OCI-LY1 (cell line): ENCODE data around the gene UGCG.
"Not testable (repeated sequence)": the region's sequence is repeated elsewhere in the genome, so short reads cannot be mapped to it uniquely, and the experiment has no call there.

ENCODE experiments used
- H2AFZ ChIP-seq: fragments of 200-600 bp; sonication (generic), shearing (Covaris generic); 2 replicates; pipeline ENCODE4 v1.6.0; 2014; ENCODE audit warnings: antibody characterized with exemption, mild to moderate bottlenecking, low read length
- H3F3A ChIP-seq: fragments of 200-600 bp; sonication (generic), shearing (Covaris generic); 2 replicates; pipeline ENCODE4 v1.6.0; 2014; ENCODE audit warnings: mild to moderate bottlenecking, antibody characterized with exemption, low read length, moderate library complexity; ENCODE audit not compliant: insufficient read depth
- H3K27ac ChIP-seq: fragments of 200-600 bp; sonication (generic); 2 replicates; pipeline ENCODE4 v1.5.1; 2014; ENCODE audit warnings: low read length, mixed run types, mild to moderate bottlenecking, low read depth; ENCODE audit not compliant: poor library complexity, severe bottlenecking
- H3K27me3 ChIP-seq: fragments of 200-600 bp; sonication (generic); 2 replicates; pipeline ENCODE4 v1.6.0; 2014; ENCODE audit warnings: antibody characterized with exemption, mild to moderate bottlenecking, low read length, moderate library complexity; ENCODE audit not compliant: insufficient read depth
- H3K36me3 ChIP-seq: fragments of 200-600 bp; sonication (generic); 2 replicates; pipeline ENCODE4 v1.6.1; 2014; ENCODE audit warnings: mild to moderate bottlenecking, antibody characterized with exemption, low read length, moderate library complexity, mixed read lengths; ENCODE audit not compliant: insufficient read depth
- H3K4me1 ChIP-seq: fragments of 200-600 bp; sonication (generic); 2 replicates; pipeline ENCODE4 v1.5.1; 2014; ENCODE audit warnings: mild to moderate bottlenecking, low read length, moderate library complexity; ENCODE audit not compliant: insufficient read depth, severe bottlenecking
- H3K4me2 ChIP-seq: fragments of 200-600 bp; sonication (generic), shearing (Covaris generic); 2 replicates; pipeline ENCODE4 v1.6.1; 2014; ENCODE audit warnings: low read length
- H3K4me3 ChIP-seq: fragments of 200-600 bp; sonication (generic); 2 replicates; pipeline ENCODE4 v1.5.1; 2014; ENCODE audit warnings: low read length, low read depth, mild to moderate bottlenecking, mixed read lengths; ENCODE audit not compliant: poor library complexity, severe bottlenecking
- H3K79me2 ChIP-seq: fragments of 200-600 bp; shearing (Covaris generic); 2 replicates; pipeline ENCODE4 v1.6.1; 2016; ENCODE audit warnings: mixed run types, low read length, mixed read lengths; ENCODE audit not compliant: insufficient read depth
- H3K9ac ChIP-seq: fragments of 200-600 bp; sonication (generic), shearing (Covaris generic); 2 replicates; pipeline ENCODE4 v1.6.1; 2014; ENCODE audit warnings: mild to moderate bottlenecking, low read length, mixed read lengths
- H3K9me2 ChIP-seq: fragments of 200-600 bp; sonication (generic), shearing (Covaris generic); 2 replicates; pipeline ENCODE4 v1.6.1; 2014; ENCODE audit warnings: low read depth, mild to moderate bottlenecking, low read length, mixed read lengths
- H3K9me3 ChIP-seq: fragments of 200-600 bp; shearing (Covaris generic); 2 replicates; pipeline ENCODE4 v1.6.1; 2014; ENCODE audit warnings: low read length, mixed read lengths
- H4K20me1 ChIP-seq: fragments of 200-600 bp; sonication (generic), shearing (Covaris generic); 2 replicates; pipeline ENCODE4 v1.6.0; 2016; ENCODE audit warnings: mild to moderate bottlenecking, low read length; ENCODE audit not compliant: insufficient read depth
- EZH2 ChIP-seq: fragments of 200-600 bp; sonication (generic), shearing (Covaris generic); IDR thresholded peaks from 2 replicates; pipeline ENCODE4 v1.8.0; 2017; ENCODE audit warnings: borderline replicate concordance, mixed run types, mild to moderate bottlenecking, antibody characterized with exemption, low read length, moderate library complexity, mixed read lengths
- TF ChIP-seq, protein P1 (sequence below): fragments of 200-600 bp; sonication (generic), shearing (Covaris generic); IDR thresholded peaks from 2 replicates; pipeline ENCODE4 v1.5.1; 2017; ENCODE audit warnings: mild to moderate bottlenecking, antibody characterized with exemption, low read length, moderate library complexity, mixed read lengths

Gene UGCG

GRCh38 chr9:111957856-111958631 is 61.4 kb downstream of the UGCG start:
- no peaks in the 10 kb centered on the region for H4K20me1 ChIP-seq
- H2AFZ ChIP-seq, result no peak overlapping the region
- peaks cover 37% of the 10 kb centered on the region for H3K4me1 ChIP-seq
- H3K79me2 ChIP-seq, result no peaks in the 10 kb centered on the region
- H3K27me3 ChIP-seq, result no peaks in the 10 kb centered on the region
- no peak overlapping the region for H3K27ac ChIP-seq
- peak overlapping the region; percentile 2 for H3K4me3 ChIP-seq
- no peaks in the 10 kb centered on the region for H3F3A ChIP-seq
- H3K36me3 ChIP-seq, result no peaks in the 10 kb centered on the region
- TF ChIP-seq EZH2, result no peak
- TF ChIP-seq, protein P1, sequence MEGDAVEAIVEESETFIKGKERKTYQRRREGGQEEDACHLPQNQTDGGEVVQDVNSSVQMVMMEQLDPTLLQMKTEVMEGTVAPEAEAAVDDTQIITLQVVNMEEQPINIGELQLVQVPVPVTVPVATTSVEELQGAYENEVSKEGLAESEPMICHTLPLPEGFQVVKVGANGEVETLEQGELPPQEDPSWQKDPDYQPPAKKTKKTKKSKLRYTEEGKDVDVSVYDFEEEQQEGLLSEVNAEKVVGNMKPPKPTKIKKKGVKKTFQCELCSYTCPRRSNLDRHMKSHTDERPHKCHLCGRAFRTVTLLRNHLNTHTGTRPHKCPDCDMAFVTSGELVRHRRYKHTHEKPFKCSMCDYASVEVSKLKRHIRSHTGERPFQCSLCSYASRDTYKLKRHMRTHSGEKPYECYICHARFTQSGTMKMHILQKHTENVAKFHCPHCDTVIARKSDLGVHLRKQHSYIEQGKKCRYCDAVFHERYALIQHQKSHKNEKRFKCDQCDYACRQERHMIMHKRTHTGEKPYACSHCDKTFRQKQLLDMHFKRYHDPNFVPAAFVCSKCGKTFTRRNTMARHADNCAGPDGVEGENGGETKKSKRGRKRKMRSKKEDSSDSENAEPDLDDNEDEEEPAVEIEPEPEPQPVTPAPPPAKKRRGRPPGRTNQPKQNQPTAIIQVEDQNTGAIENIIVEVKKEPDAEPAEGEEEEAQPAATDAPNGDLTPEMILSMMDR, result no peak
- H3K4me2 ChIP-seq, result peak overlapping the region; percentile 38
- no peaks in the 10 kb centered on the region for H3K9me2 ChIP-seq
- H3K9me3 ChIP-seq, result no peaks in the 10 kb centered on the region
- no peak overlapping the region for H3K9ac ChIP-seq

GRCh38 chr9:111959468-111960359 is 63.1 kb downstream of the UGCG start:
- no peaks in the 10 kb centered on the region for H3F3A ChIP-seq
- H3K9me2 ChIP-seq, result no peaks in the 10 kb centered on the region
- TF ChIP-seq EZH2, result no peak
- H2AFZ ChIP-seq, result no peak overlapping the region
- H3K27me3 ChIP-seq, result no peaks in the 10 kb centered on the region
- no peak overlapping the region for H3K27ac ChIP-seq
- no peaks in the 10 kb centered on the region for H3K79me2 ChIP-seq
- H3K4me2 ChIP-seq, result no peak overlapping the region
- peaks cover 37% of the 10 kb centered on the region for H3K4me1 ChIP-seq
- no peak overlapping the region for H3K4me3 ChIP-seq
- H4K20me1 ChIP-seq, result no peaks in the 10 kb centered on the region
- H3K9me3 ChIP-seq, result no peaks in the 10 kb centered on the region
- no peaks in the 10 kb centered on the region for H3K36me3 ChIP-seq
- H3K9ac ChIP-seq, result no peak overlapping the region

GRCh38 chr9:111960485-111960884 is 63.9 kb downstream of the UGCG start:
- not testable (repeated sequence) for H2AFZ ChIP-seq, H3K4me3 ChIP-seq, H3K36me3 ChIP-seq, H3K9me2 ChIP-seq, H3K9me3 ChIP-seq, H3K4me2 ChIP-seq, H3F3A ChIP-seq, H3K9ac ChIP-seq, H4K20me1 ChIP-seq, H3K79me2 ChIP-seq, H3K27me3 ChIP-seq
- Histone ChIP-seq H3K4me1 (peaks cover 37% of the 10 kb centered on the region), H3K27ac (peak overlapping the region; percentile 75)

GRCh38 chr9:111961009-111961408 is 64.4 kb downstream of the UGCG start:
- Histone ChIP-seq H2AFZ (no peak overlapping the region), H3K4me2 (no peak overlapping the region), H3K36me3 (no peaks in the 10 kb centered on the region), H3K9me3 (no peaks in the 10 kb centered on the region), H3K9ac (no peak overlapping the region), H3F3A (no peaks in the 10 kb centered on the region), H3K27me3 (no peaks in the 10 kb centered on the region), H3K27ac (peak overlapping the region; percentile 75), H4K20me1 (no peaks in the 10 kb centered on the region), H3K4me1 (peaks cover 37% of the 10 kb centered on the region), H3K9me2 (no peaks in the 10 kb centered on the region), H3K79me2 (no peaks in the 10 kb centered on the region), H3K4me3 (no peak overlapping the region)
- TF ChIP-seq, protein P1, result no peak
- no peak for TF ChIP-seq EZH2
